ENCODE results near the gene OR10S1.
"Not testable (repeated sequence)": the region's sequence is repeated elsewhere in the genome, so short reads cannot be mapped to it uniquely, and the experiment has no call there.

Gene OR10S1

DNA sequence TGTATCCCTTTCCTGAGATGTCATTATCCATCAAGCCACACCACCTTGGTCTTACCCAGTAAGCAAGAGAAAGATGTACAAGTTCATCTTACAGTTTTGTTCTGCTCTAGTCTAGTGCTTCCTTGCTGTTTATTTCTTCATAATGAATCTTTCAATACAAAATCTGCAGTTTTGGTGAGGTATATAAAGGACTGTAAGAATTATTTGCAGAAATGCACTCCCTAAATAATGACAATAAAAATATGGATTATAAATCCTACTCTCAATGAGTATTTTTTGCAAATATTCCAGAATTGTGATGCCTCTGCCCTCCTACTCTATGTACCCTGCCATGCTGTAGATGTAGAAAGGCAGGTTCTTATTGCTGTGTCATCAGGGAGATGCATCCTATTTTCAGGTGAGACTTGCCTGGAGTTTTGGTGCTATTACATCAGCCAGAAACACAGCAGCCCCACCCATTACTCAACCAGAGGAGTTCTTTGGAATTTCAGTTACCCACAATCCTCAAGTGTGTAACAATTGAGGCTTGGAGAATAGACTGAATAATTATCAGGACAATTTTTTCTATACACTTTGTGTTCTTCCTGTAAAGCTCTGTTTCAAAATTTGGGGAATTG, at the start of gene OR10S1:
Gene OR10S1, minus strand, starts transcription at position 51 of the 617 bp plus-strand sequence. CDS start 117 bp downstream, outside the sequence.
- H3K27ac Mint-ChIP-seq = no peak within 1 kb of the TSS
- no peaks in the 10 kb centered on the region for H3K27me3 Mint-ChIP-seq
- no peak within 1 kb of the TSS for H3K4me3 Mint-ChIP-seq
- CTCF ChIA-PET = no interaction called here
- H3K4me1 Mint-ChIP-seq = no peaks in the 10 kb centered on the region
- no peak for DNase-seq
- H3K9me3 Mint-ChIP-seq = no peaks in the 10 kb centered on the region
- no peaks in the 10 kb centered on the region for H3K36me3 Mint-ChIP-seq

DNA sequence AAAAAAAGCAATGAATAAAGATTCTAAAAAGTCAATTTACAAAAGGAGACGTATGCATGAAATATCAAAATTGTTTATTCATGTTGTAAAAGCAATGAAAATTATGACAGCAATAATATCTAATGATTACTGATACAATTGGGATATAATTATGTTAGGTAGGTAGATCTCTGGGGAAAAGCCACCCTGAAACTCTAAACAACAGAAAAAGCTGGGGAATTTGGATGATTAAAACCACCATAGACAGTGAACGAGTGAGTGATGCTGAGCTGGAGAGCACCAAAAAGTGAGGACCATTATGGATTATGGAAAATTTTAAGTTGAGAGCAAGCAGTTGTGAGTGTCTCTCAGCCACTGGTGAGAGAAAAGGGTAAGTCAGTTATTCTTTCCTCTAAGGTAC, 48.9 kb upstream of the OR10S1 start, which contains the start of gene OR10G8:
Gene OR10G8, plus strand, starts transcription at position 301 of the 400 bp plus-strand sequence. CDS start 2,825 bp downstream, outside the sequence.
- H3K4me3 Mint-ChIP-seq = no peak within 1 kb of the TSS
- CTCF ChIA-PET = no interaction called here
- no peak for DNase-seq
- no peaks in the 10 kb centered on the region for H3K36me3 Mint-ChIP-seq
- H3K27me3 Mint-ChIP-seq = no peaks in the 10 kb centered on the region
- no peaks in the 10 kb centered on the region for H3K9me3 Mint-ChIP-seq
- no peaks in the 10 kb centered on the region for H3K4me1 Mint-ChIP-seq
- no peak within 1 kb of the TSS for H3K27ac Mint-ChIP-seq

- CTCF ChIA-PET, H3K4me1 Mint-ChIP-seq, H3K27ac Mint-ChIP-seq, H3K27me3 Mint-ChIP-seq, H3K9me3 Mint-ChIP-seq, H3K36me3 Mint-ChIP-seq, DNase-seq, H3K4me3 Mint-ChIP-seq: not testable (repeated sequence)
These were observed 38.3 kb upstream of the OR10S1 start for GRCh38 chr11:124015837-124016236.

GRCh38 chr11:124012697-124013096, 35.1 kb upstream of the OR10S1 start, which contains the start of gene OR10G4:
Gene OR10G4 (plus strand): TSS chr11:124012997. CDS start chr11:124015575, 2,578 bp downstream.
- Mint-ChIP-seq H3K27ac (no peak within 1 kb of the TSS), H3K4me3 (no peak within 1 kb of the TSS), H3K9me3 (no peaks in the 10 kb centered on the region), H3K27me3 (no peaks in the 10 kb centered on the region), H3K4me1 (no peaks in the 10 kb centered on the region), H3K36me3 (no peaks in the 10 kb centered on the region)
- CTCF ChIA-PET = no interaction called here
- no peak for DNase-seq

DNA sequence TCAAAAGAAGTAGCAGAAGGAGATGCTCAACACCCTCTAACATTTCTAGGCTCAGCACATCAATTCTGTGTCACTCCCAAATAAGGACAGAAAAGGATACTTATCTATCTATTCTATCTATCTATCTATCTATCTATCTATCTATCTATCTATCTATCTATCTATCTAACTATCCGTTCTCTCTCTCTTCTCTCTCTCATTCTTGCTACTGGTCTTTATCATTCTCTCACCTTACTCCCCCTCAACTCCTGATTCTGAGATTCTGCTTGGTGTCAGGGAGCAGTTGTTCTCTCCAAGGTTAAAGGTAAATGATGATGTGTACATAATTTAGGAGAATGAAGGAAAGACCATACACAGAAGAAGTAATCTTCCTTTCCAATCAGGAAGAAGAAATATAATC, 17.5 kb upstream of the OR10S1 start, which contains the start of gene OR10G6:
Gene OR10G6, minus strand, starts transcription at position 43 of the 400 bp plus-strand sequence. Its CDS starts 0 bp downstream, at position 43.
- no peak for DNase-seq
- H3K27me3 Mint-ChIP-seq = no peaks in the 10 kb centered on the region
- no peak within 1 kb of the TSS for H3K27ac Mint-ChIP-seq
- CTCF ChIA-PET = no interaction called here
- H3K36me3 Mint-ChIP-seq = no peaks in the 10 kb centered on the region
- H3K9me3 Mint-ChIP-seq = no peaks in the 10 kb centered on the region
- H3K4me1 Mint-ChIP-seq = no peaks in the 10 kb centered on the region
- H3K4me3 Mint-ChIP-seq = no peak within 1 kb of the TSS

DNA sequence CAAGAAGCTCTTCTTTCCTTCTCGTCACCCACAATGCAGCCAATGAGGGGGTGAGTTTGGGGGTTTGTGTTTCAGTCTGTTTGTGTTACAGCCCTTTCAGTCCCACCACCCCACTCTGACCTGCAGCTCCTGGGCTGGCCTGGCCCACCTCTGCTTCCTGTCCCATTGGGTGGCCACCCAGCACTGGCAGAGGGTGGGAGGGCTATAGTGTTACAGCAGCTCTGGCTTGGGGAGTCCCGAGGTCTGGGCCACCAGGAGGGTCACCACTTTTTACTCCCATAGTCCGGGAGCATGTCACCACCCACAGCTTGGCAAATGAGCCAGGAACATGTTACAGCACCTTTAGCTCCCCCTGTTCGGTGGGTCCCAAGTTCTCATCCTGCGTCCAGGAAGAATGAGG, 1.7 kb upstream of the OR10S1 start:
- no peaks in the 10 kb centered on the region for H3K4me1 Mint-ChIP-seq
- CTCF ChIA-PET = no interaction called here

DNA sequence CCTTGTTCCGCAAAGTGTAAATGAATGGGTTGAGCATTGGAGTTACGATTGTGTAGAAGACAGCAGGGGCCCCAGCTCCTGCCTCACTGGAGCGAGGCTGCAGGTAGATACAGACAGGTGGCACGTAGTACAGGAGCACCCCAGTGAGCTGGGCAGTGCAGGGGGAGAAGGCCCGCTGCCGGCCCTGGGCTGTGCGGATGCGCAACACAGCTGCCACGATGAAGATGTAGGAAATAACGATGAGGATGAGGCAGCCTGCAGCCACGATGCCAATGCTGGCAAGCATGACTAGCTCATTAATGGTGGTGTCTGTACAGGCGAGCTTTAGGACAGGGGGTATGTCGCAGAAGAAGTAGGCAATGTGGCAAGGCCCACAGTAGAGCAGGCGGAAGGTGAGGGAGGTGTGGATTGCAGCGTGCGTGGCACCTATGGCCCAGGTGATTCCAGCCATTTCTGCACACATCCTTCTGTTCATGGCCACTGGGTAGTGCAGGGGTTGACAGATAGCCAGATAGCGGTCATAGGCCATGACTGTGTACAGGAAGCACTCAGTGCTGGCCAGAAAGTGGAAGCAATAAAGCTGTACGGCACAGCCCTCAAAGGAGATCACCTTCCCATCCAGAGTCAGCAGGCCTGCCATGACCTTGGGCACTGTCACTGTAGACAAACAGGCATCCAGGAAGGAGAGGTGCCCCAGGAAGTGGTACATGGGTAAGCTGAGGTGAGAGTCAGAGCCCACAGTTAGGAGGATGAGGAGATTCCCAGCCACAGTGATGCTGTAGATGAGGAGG, 616 bp downstream of the OR10S1 start:
- no peak overlapping the region for H3K27ac Mint-ChIP-seq
- H3K9me3 Mint-ChIP-seq = no peaks in the 10 kb centered on the region
- H3K4me1 Mint-ChIP-seq = no peaks in the 10 kb centered on the region
- no peak for DNase-seq
- no peak overlapping the region for H3K4me3 Mint-ChIP-seq
- CTCF ChIA-PET = no interaction called here
- no peaks in the 10 kb centered on the region for H3K27me3 Mint-ChIP-seq
- no peaks in the 10 kb centered on the region for H3K36me3 Mint-ChIP-seq

More for the DNA sequence above, 1.7 kb upstream of the OR10S1 start:
- Mint-ChIP-seq H3K27me3 (no peaks in the 10 kb centered on the region), H3K4me3 (no peak overlapping the region), H3K36me3 (no peaks in the 10 kb centered on the region), H3K27ac (no peak overlapping the region), H3K9me3 (no peaks in the 10 kb centered on the region)
- DNase-seq = no peak

DNA sequence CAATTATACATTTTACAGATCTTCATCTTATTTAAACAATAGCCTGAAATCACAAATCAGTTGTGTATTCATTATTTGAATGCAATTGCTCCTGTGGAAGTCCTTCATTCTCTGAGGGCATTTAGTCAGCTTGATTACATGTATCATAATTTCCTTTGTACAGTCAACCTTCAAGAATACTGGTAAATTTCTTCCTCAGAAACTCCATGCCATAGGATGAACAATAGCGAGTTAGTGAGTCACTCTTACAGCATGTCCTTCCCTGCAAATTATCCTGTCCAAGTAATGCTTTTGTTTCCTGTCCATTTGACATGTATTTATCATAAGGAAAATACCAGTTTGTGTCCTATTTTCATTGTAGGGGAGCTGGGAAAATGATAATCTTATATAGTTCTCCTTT, 3.8 kb downstream of the OR10S1 start:
- Mint-ChIP-seq H3K4me1 (no peaks in the 10 kb centered on the region), H3K4me3 (no peak overlapping the region), H3K27ac (no peak overlapping the region), H3K9me3 (no peaks in the 10 kb centered on the region), H3K36me3 (no peaks in the 10 kb centered on the region), H3K27me3 (no peaks in the 10 kb centered on the region)
- CTCF ChIA-PET = no interaction called here
- no peak for DNase-seq

- CTCF ChIA-PET = no interaction called here
- no peaks in the 10 kb centered on the region for H3K9me3 Mint-ChIP-seq
- H3K27me3 Mint-ChIP-seq = no peaks in the 10 kb centered on the region
- no peaks in the 10 kb centered on the region for H3K36me3 Mint-ChIP-seq
- no peak for DNase-seq
- H3K4me3 Mint-ChIP-seq = no peak overlapping the region
- no peak overlapping the region for H3K27ac Mint-ChIP-seq
- H3K4me1 Mint-ChIP-seq = no peaks in the 10 kb centered on the region
These were observed 20.8 kb downstream of the OR10S1 start for GRCh38 chr11:123956752-123957151.

- Mint-ChIP-seq H3K4me3 (no peak overlapping the region), H3K27ac (no peak overlapping the region), H3K27me3 (no peaks in the 10 kb centered on the region), H3K4me1 (no peaks in the 10 kb centered on the region), H3K9me3 (no peaks in the 10 kb centered on the region), H3K36me3 (no peaks in the 10 kb centered on the region)
- DNase-seq = no peak
- CTCF ChIA-PET = no interaction called here
These were observed 32.4 kb downstream of the OR10S1 start for GRCh38 chr11:123945132-123945531.

- Mint-ChIP-seq H3K4me3 (no peak within 1 kb of the TSS), H3K4me1 (no peaks in the 10 kb centered on the region), H3K27ac (no peak within 1 kb of the TSS), H3K36me3 (no peaks in the 10 kb centered on the region), H3K9me3 (no peaks in the 10 kb centered on the region), H3K27me3 (no peaks in the 10 kb centered on the region)
- DNase-seq = no peak
- CTCF ChIA-PET = interaction anchor here (0.6 kb wide), 1 partner anchor 25 kb away, joined by 3 read pairs; no protein-coding TSS in a partner anchor
These were observed 33.8 kb downstream of the OR10S1 start, which contains the start of gene OR6T1 for GRCh38 chr11:123943738-123944137. Gene OR6T1 (minus strand): TSS chr11:123943838. CDS start chr11:123943838, 0 bp downstream.

DNA sequence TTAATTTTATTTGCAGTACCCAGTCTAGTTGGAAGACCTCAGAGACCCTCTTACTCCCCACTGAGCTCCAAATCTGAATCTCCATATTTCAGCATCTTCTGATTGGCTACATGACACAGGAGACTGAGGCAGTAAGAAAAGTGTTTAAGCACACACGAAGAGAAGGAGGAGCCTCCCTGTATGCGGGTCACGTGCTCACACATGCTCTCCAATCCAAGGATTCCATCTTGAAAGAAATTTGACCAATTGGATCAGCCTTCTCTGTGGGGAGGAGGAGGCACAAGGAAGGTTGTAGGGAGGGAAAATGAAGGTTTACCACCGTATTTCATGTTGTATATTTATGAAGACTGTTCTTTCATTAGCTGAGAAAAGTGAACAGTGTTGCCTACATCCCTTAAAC, 35.2 kb downstream of the OR10S1 start:
- Mint-ChIP-seq H3K4me1 (no peaks in the 10 kb centered on the region), H3K27me3 (no peaks in the 10 kb centered on the region)

DNA sequence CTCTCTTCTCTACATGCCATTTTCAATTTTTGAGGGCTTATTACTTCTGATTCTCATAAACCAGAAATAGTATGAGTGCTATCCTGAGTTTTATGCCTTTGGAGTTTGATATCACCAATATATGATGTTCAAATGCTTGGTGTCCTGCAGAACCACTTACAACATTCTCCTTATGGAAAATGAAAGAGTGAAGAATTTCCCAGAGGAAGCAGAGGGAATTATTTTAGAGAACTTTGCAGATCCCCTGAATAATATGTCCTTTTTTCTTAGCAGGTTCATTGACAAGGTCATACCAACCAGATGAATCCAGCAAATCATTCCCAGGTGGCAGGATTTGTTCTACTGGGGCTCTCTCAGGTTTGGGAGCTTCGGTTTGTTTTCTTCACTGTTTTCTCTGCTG, 38.3 kb downstream of the OR10S1 start, which contains the start of gene OR4D5:
Gene OR4D5, plus strand, starts transcription at position 301 of the 400 bp plus-strand sequence. Its CDS starts 0 bp downstream, at position 301.
- Mint-ChIP-seq H3K27me3 (no peaks in the 10 kb centered on the region), H3K36me3 (no peaks in the 10 kb centered on the region), H3K9me3 (no peaks in the 10 kb centered on the region), H3K4me1 (no peaks in the 10 kb centered on the region), H3K27ac (no peak within 1 kb of the TSS), H3K4me3 (no peak within 1 kb of the TSS)
- no peak for DNase-seq
- CTCF ChIA-PET = interaction anchor here (0.6 kb wide), 1 partner anchor 26 kb away, joined by 3 read pairs; no protein-coding TSS in a partner anchor

More for the DNA sequence above, 35.2 kb downstream of the OR10S1 start:
- CTCF ChIA-PET = no interaction called here
- Mint-ChIP-seq H3K4me3 (no peak overlapping the region), H3K9me3 (no peaks in the 10 kb centered on the region), H3K36me3 (no peaks in the 10 kb centered on the region), H3K27ac (no peak overlapping the region)
- no peak for DNase-seq

All from activated naive CD4-positive, alpha-beta T cell treated with anti-CD3 and anti-CD28 coated beads, Interleukin-2, amount 10 ng/mL, durations not matched to agents 7 days and 5 days (primary cell).